Mesendoderm (in vitro differentiated cells): ENCODE measurements around the gene PHLDA2. TPM values are rescaled to one million over a fixed set of nuclear protein-coding genes. Genes with fewer than 3 reads are reported as not detected.

ENCODE experiments used
- DNase-seq: peaks from one replicate; pipeline ENCODE4 v3.0.0; 2013
- H2AK5ac ChIP-seq: 2 replicates; pipeline ENCODE4 v1.6.1; 2013; ENCODE audit warnings: low read length, inconsistent platforms
- H2BK120ac ChIP-seq: 2 replicates; pipeline ENCODE4 v1.6.1; 2013; ENCODE audit warnings: low read depth, mild to moderate bottlenecking, low read length, moderate library complexity, mixed read lengths
- H2BK15ac ChIP-seq: replicated peaks from 2 replicates; pipeline ENCODE4 v1.6.1; 2013; ENCODE audit warnings: low read depth, mild to moderate bottlenecking, moderate library complexity
- H2BK5ac ChIP-seq: 2 replicates; pipeline ENCODE4 v1.6.1; 2013; ENCODE audit warnings: low read length, inconsistent platforms
- H3K18ac ChIP-seq: 2 replicates; pipeline ENCODE4 v1.6.1; 2013; ENCODE audit warnings: mild to moderate bottlenecking, low read length, mixed read lengths
- H3K23ac ChIP-seq: one replicate; pipeline ENCODE4 v1.6.1; 2013; ENCODE audit warnings: low read length
- H3K27ac ChIP-seq: 2 replicates; pipeline ENCODE4 v1.5.1; 2013; ENCODE audit warnings: low read depth, mild to moderate bottlenecking, inconsistent platforms, low read length, moderate library complexity
- H3K27me3 ChIP-seq: 2 replicates; pipeline ENCODE4 v1.6.1; 2013; ENCODE audit warnings: low read length, control low read depth, mild to moderate bottlenecking, inconsistent platforms; ENCODE audit not compliant: insufficient read depth, poor library complexity
- H3K36me3 ChIP-seq: 2 replicates; pipeline ENCODE4 v1.6.1; 2013; ENCODE audit warnings: low read length, inconsistent platforms; ENCODE audit not compliant: control insufficient read depth, insufficient read depth
- H3K4ac ChIP-seq: one replicate; pipeline ENCODE4 v1.6.1; 2013; ENCODE audit warnings: low read depth, mild to moderate bottlenecking, low read length, moderate library complexity
- H3K4me1 ChIP-seq: 2 replicates; pipeline ENCODE4 v1.6.1; 2013; ENCODE audit warnings: low read depth, low read length, inconsistent platforms; ENCODE audit not compliant: control insufficient read depth
- H3K4me2 ChIP-seq: 2 replicates; pipeline ENCODE4 v1.6.1; 2013; ENCODE audit warnings: low read length
- H3K4me3 ChIP-seq: 2 replicates; pipeline ENCODE4 v1.5.1; 2013; ENCODE audit warnings: mild to moderate bottlenecking, low read length
- H3K56ac ChIP-seq: one replicate; pipeline ENCODE4 v1.6.1; 2013; ENCODE audit warnings: low read length
- H3K79me1 ChIP-seq: 2 replicates; pipeline ENCODE4 v1.6.1; 2013; ENCODE audit warnings: low read length, inconsistent platforms
- H3K79me2 ChIP-seq: 2 replicates; pipeline ENCODE4 v1.6.1; 2013; ENCODE audit warnings: mild to moderate bottlenecking, low read length; ENCODE audit not compliant: control insufficient read depth, insufficient read depth
- H3K9ac ChIP-seq: 2 replicates; pipeline ENCODE4 v1.6.1; 2013; ENCODE audit warnings: low read length, inconsistent platforms
- H4K5ac ChIP-seq: one replicate; pipeline ENCODE4 v1.6.1; 2013; ENCODE audit warnings: low read length
- H4K8ac ChIP-seq: one replicate; pipeline ENCODE4 v1.6.1; 2013; ENCODE audit warnings: low read depth, mild to moderate bottlenecking, control low read depth, low read length, moderate library complexity
- WGBS: extraction: QIAGEN DNeasy Blood & Tissue Kit; methylation state at CpG from one replicate; pipeline ENCODE4 v1.1.7; 2013; ENCODE audit warnings: low lambda C conversion rate, missing lambda C conversion rate; ENCODE audit not compliant: insufficient coverage; ENCODE audit errors: extremely low coverage; 5-methylcytosine and 5-hydroxymethylcytosine counted together
- polyA plus RNA-seq, 2 experiments: library from polyadenylated mRNA; stranded (reverse); fragments of 200-250 nt; gene quantifications; one replicate each; pipeline ENCODE4 v1.2.3, GENCODE V29; 2013

Gene PHLDA2, protein sequence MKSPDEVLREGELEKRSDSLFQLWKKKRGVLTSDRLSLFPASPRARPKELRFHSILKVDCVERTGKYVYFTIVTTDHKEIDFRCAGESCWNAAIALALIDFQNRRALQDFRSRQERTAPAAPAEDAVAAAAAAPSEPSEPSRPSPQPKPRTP
- 18.5 TPM for polyA plus RNA-seq (2013, experiment 1 of 2)
- polyA plus RNA-seq (2013, experiment 2 of 2), result 18.7 TPM

DNA sequence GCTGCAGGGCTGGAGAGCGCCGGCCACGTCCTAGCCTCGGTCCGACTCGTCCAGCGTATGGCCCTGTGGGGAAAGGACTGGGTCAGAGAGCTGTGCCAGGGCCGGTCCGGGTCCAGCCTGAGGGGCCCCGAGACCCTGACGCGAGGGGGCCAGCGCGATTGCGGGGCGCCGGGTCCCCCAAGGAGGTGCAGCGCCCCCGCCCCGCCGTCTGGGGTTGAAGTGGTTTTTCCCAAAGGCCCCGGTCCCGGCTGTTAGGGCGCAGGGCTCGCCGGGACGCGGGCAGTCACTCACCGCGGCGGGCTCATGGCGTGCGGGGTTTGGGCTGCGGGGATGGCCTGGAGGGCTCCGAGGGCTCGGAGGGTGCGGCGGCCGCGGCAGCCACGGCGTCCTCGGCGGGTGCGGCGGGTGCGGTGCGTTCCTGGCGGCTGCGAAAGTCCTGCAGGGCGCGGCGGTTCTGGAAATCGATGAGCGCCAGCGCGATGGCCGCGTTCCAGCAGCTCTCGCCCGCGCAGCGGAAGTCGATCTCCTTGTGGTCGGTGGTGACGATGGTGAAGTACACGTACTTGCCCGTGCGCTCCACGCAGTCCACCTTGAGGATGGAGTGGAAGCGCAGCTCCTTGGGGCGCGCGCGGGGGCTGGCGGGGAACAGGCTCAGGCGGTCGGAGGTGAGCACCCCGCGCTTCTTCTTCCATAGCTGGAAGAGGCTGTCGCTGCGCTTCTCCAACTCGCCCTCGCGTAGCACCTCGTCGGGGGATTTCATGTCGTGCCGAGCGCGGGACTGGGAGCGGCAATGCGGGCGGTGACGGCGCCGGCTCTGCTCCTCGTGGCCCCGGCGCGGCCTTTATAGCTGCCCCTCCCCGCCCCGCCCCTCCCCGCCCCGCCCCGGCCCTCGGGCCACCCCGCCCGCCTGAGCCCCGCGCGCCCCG lies at the start of gene PHLDA2:
PHLDA2 (minus strand) TSS at position 816 of the 926 bp plus-strand sequence; CDS start at position 760, 56 bp downstream.
- peak within 1 kb of the TSS; percentile 71 for H3K9ac ChIP-seq
- peaks cover 6% of the 10 kb centered on the region for H3K27me3 ChIP-seq
- no peak within 1 kb of the TSS for H3K27ac ChIP-seq
- no peaks in the 10 kb centered on the region for H3K36me3 ChIP-seq
- H2BK5ac ChIP-seq, result no peak within 1 kb of the TSS
- H3K79me1 ChIP-seq, result no peaks in the 10 kb centered on the region
- H3K4me3 ChIP-seq, result peak within 1 kb of the TSS; percentile 39
- H3K56ac ChIP-seq, result peak within 1 kb of the TSS; percentile 88
- H3K4me1 ChIP-seq, result peaks cover 2% of the 10 kb centered on the region
- H2BK120ac ChIP-seq, result no peak within 1 kb of the TSS
- no peak within 1 kb of the TSS for H3K23ac ChIP-seq
- H3K4ac ChIP-seq, result no peak within 1 kb of the TSS
- H3K4me2 ChIP-seq, result peak within 1 kb of the TSS; percentile 70
- no peak within 1 kb of the TSS for H2BK15ac ChIP-seq
- H3K18ac ChIP-seq, result peak within 1 kb of the TSS; percentile 5
- no peaks in the 10 kb centered on the region for H3K79me2 ChIP-seq
- DNase-seq, result peak; percentile 61
- H4K5ac ChIP-seq, result no peak within 1 kb of the TSS
- no peak within 1 kb of the TSS for H2AK5ac ChIP-seq
- no CpG with 5 or more reads among the region's 113 CpGs for WGBS
- H4K8ac ChIP-seq, result no peak within 1 kb of the TSS

DNA sequence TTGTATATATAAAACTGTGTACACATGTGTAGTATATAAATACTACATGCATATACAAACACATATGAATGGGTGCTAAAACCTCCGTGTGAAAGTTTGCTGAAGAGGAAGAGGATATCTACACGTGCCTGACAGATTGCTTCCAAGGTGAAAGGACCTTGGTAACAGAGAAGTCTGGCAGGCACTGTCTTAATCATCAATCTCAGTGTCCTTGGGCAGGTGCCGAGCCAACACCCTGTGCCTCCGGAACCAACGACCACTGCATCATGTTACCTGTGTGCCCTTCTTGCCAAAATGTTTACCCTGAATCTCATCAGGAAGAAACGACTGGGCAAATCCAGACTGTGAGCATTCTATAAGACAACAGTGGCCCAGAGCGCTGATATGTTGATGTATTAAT lies 47.9 kb upstream of the PHLDA2 start:
- Histone ChIP-seq H2AK5ac (no peak overlapping the region), H3K79me1 (peaks cover 25% of the 10 kb centered on the region), H3K27me3 (no peaks in the 10 kb centered on the region), H2BK120ac (no peak overlapping the region), H4K8ac (no peak overlapping the region), H3K18ac (no peak overlapping the region), H3K4me2 (no peak overlapping the region), H3K56ac (no peak overlapping the region), H3K23ac (no peak overlapping the region), H3K4me1 (peaks cover 3% of the 10 kb centered on the region), H3K9ac (no peak overlapping the region), H2BK5ac (no peak overlapping the region), H3K27ac (no peak overlapping the region), H3K36me3 (peaks cover 19% of the 10 kb centered on the region), H3K4ac (no peak overlapping the region), H4K5ac (no peak overlapping the region), H3K79me2 (peaks cover 54% of the 10 kb centered on the region), H2BK15ac (no peak overlapping the region), H3K4me3 (no peak overlapping the region)
- WGBS, result no CpG with 5 or more reads among the region's 7 CpGs
- no peak for DNase-seq

DNA sequence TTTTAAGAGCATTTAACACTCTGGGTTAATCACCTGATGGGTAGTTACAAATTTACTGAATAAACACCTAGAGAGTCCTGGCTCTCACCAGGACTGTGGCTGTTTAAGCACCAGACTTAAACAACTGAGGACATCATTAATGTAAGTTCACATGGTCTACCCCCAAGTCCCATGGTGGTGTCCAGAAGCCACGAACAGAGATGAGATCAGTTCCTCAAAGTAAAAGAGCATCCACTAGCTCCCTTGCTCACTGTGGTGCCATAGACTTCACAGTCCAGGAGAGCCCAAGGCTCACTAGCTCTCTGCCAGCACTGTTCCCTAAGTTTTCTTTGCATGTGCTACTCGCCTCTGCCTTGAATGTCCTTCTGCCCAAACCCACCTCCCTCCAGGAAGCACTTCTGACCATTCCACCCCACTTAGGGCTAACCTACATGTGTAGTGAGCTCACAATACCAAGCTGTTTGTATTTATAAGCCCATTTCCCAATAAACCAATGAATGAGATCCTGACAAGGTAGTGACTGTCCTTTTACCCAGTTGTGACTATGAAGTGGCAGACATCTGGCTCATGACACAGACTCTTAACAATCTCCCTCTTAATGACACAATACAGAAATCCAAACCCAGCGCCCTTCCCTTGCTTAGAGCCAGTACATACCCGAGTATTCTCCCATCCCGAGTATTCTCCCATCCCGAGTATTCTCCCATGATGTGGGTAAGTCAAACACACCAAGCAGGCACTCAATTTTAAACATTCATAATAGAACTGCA lies 47.3 kb upstream of the PHLDA2 start:
- WGBS, result no CpG with 5 or more reads among the region's 6 CpGs
- no peak overlapping the region for H2BK15ac ChIP-seq
- no peak overlapping the region for H2AK5ac ChIP-seq
- H3K79me1 ChIP-seq, result peaks cover 25% of the 10 kb centered on the region
- no peak overlapping the region for H3K4me2 ChIP-seq
- no peaks in the 10 kb centered on the region for H3K27me3 ChIP-seq
- H3K4ac ChIP-seq, result no peak overlapping the region
- no peak overlapping the region for H3K56ac ChIP-seq
- no peak overlapping the region for H4K8ac ChIP-seq
- H3K27ac ChIP-seq, result no peak overlapping the region
- H3K4me3 ChIP-seq, result no peak overlapping the region
- H3K36me3 ChIP-seq, result peaks cover 22% of the 10 kb centered on the region
- no peak overlapping the region for H3K9ac ChIP-seq
- no peak overlapping the region for H3K23ac ChIP-seq
- H3K79me2 ChIP-seq, result peaks cover 49% of the 10 kb centered on the region
- no peak overlapping the region for H2BK5ac ChIP-seq
- no peak for DNase-seq
- no peak overlapping the region for H4K5ac ChIP-seq
- no peak overlapping the region for H2BK120ac ChIP-seq
- no peak overlapping the region for H3K18ac ChIP-seq
- H3K4me1 ChIP-seq, result no peaks in the 10 kb centered on the region

DNA sequence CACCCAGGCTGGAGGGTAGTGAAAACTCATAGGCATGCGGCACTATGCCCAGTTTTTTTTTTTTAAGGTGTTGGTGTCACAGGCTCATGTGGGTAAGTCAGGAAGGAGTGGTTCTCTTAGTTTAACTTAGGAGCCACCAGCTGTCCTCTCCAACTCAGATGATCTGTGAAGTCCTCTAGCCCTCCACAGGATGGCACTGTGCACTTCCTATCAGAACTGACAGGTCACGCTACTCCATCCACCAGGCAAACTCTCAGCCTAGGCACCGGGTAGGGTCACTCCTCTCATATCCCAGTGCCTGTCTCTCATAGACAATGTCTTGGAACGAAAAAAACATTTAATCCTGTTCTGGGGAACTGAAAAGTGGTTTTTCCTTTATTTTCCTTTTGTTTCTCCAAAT lies 46.4 kb upstream of the PHLDA2 start:
- Histone ChIP-seq H2AK5ac (no peak overlapping the region), H3K4me1 (no peaks in the 10 kb centered on the region), H3K4ac (no peak overlapping the region), H4K8ac (no peak overlapping the region), H2BK120ac (no peak overlapping the region), H3K23ac (no peak overlapping the region), H3K4me3 (no peak overlapping the region), H2BK5ac (no peak overlapping the region), H3K9ac (no peak overlapping the region), H4K5ac (no peak overlapping the region), H3K18ac (no peak overlapping the region), H3K36me3 (peaks cover 22% of the 10 kb centered on the region), H3K79me1 (peaks cover 25% of the 10 kb centered on the region), H3K27ac (no peak overlapping the region), H2BK15ac (no peak overlapping the region), H3K79me2 (peaks cover 41% of the 10 kb centered on the region), H3K56ac (no peak overlapping the region), H3K4me2 (no peak overlapping the region), H3K27me3 (no peaks in the 10 kb centered on the region)
- DNase-seq, result peak; percentile 72
- WGBS, result no CpG with 5 or more reads among the region's 4 CpGs

DNA sequence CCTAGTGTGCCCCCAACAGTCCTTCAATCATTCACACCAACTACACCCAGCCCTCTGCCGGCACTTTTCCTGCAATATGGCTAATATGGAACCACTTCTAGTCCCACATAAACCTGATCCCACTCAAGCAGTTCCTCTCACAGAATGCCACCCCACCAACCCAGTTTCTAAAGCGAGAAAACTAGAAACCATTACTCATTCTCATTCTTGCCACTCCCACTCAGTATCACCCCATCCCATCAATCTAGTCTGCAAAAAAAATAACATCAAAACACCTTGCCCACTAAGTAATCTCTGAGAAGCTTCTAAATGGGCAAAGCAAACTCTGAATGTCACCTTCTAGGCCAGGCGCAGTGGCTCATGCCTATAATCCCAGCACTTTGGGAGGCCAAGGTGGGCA lies 45.1 kb upstream of the PHLDA2 start:
- no peak for DNase-seq
- WGBS, result no CpG with 5 or more reads among the region's 3 CpGs
- Histone ChIP-seq H3K27ac (no peak overlapping the region), H3K56ac (no peak overlapping the region), H2AK5ac (no peak overlapping the region), H3K4me3 (no peak overlapping the region), H3K4me1 (no peaks in the 10 kb centered on the region), H3K4ac (no peak overlapping the region), H4K8ac (no peak overlapping the region), H3K36me3 (peaks cover 29% of the 10 kb centered on the region), H3K9ac (no peak overlapping the region), H4K5ac (no peak overlapping the region), H2BK120ac (no peak overlapping the region), H3K79me2 (peaks cover 38% of the 10 kb centered on the region), H3K27me3 (no peaks in the 10 kb centered on the region), H3K23ac (no peak overlapping the region), H3K4me2 (no peak overlapping the region), H2BK5ac (no peak overlapping the region), H3K79me1 (peaks cover 27% of the 10 kb centered on the region), H2BK15ac (no peak overlapping the region), H3K18ac (no peak overlapping the region)
